ENCODE measurements around the gene CDH4.

The CDH4 gene

GRCh38 chr20:61861054-61861841 lies 609.2 kb downstream of the CDH4 start:
- no peak for DNase-seq

- no peak for DNase-seq
These were observed 609.8 kb downstream of the CDH4 start for GRCh38 chr20:61861858-61862257.

- no peak for DNase-seq
These were observed 610.8 kb downstream of the CDH4 start for GRCh38 chr20:61862881-61863280.

GRCh38 chr20:61864481-61864880 lies 612.4 kb downstream of the CDH4 start:
- DNase-seq: no peak

GRCh38 chr20:61865353-61865752 lies 613.3 kb downstream of the CDH4 start:
- DNase-seq: no peak

GRCh38 chr20:61866165-61866564 lies 614.1 kb downstream of the CDH4 start:
- no peak for DNase-seq

GRCh38 chr20:61868006-61868405 lies 615.9 kb downstream of the CDH4 start:
- DNase-seq: no peak

GRCh38 chr20:61868466-61869090 lies 616.5 kb downstream of the CDH4 start:
- DNase-seq: no peak

GRCh38 chr20:61869750-61870507 lies 617.9 kb downstream of the CDH4 start:
- no peak for DNase-seq

GRCh38 chr20:61871160-61871559 lies 619.1 kb downstream of the CDH4 start:
- no peak for DNase-seq

- DNase-seq: no peak
These were observed 619.9 kb downstream of the CDH4 start for GRCh38 chr20:61871913-61872312.

GRCh38 chr20:61872371-61872900 lies 620.4 kb downstream of the CDH4 start:
- no peak for DNase-seq

GRCh38 chr20:61873651-61874420 lies 621.8 kb downstream of the CDH4 start:
- DNase-seq: no peak

- DNase-seq: no peak
These were observed 622.5 kb downstream of the CDH4 start for GRCh38 chr20:61874421-61875068.

GRCh38 chr20:61875221-61875885 lies 623.3 kb downstream of the CDH4 start:
- no peak for DNase-seq

- DNase-seq: no peak
These were observed 623.9 kb downstream of the CDH4 start for GRCh38 chr20:61875996-61876395.

- no peak for DNase-seq
These were observed 625.1 kb downstream of the CDH4 start for GRCh38 chr20:61876952-61877728.

- DNase-seq: no peak
These were observed 625.9 kb downstream of the CDH4 start for GRCh38 chr20:61877776-61878477.

- no peak for DNase-seq
These were observed 626.6 kb downstream of the CDH4 start for GRCh38 chr20:61878478-61879302.
